Endothelial cell of umbilical vein (primary cell): ENCODE data around the gene HECTD1. TPM values are rescaled to one million over a fixed set of nuclear protein-coding genes. Genes with fewer than 3 reads are reported as not detected.
"Not testable (repeated sequence)": the region's sequence is repeated elsewhere in the genome, so short reads cannot be mapped to it uniquely, and the experiment has no call there.

Source experiments
- BruUV-seq: library from RNA; stranded (reverse); fragments of 400-500 nt; replicated peaks from 2 replicates; lab custom pipeline; 2021; lab: Mats Ljungman, UMichigan
- CTCF ChIA-PET: fragments of 300-600, 350-600 bp; sonication (Branson Sonifier 250); formaldehyde crosslinking; loops from one replicate; lab custom pipeline; 2021; ENCODE audit warnings: antibody characterized with exemption, inconsistent platforms; lab: Charles Lee
- POLR2A ChIA-PET: fragments of 300-600, 350-600 bp; sonication (Branson Sonifier 250); formaldehyde crosslinking; loops from one replicate; lab custom pipeline; 2021; ENCODE audit warnings: antibody characterized with exemption, inconsistent platforms; lab: Charles Lee
- DNase-seq: peaks from one replicate; pipeline ENCODE4 v3.0.0-alpha.2; 2011; ENCODE audit warnings: low read depth, low spot score
- FAIRE-seq: peaks from 2 replicates; lab custom pipeline; 2011; peaks lifted over from hg19 to GRCh38; lab: Jason Lieb, UNC
- H2AFZ ChIP-seq: 2 replicates; pipeline ENCODE4 v1.6.0; 2012; ENCODE audit warnings: low read depth, low read length, control low read depth, inconsistent platforms
- H3K27ac ChIP-seq: 2 replicates; pipeline ENCODE4 v1.5.1; 2011; ENCODE audit warnings: low read depth, mild to moderate bottlenecking, control low read depth, low read length, moderate library complexity; ENCODE audit not compliant: insufficient read depth
- H3K27me3 ChIP-seq, 2 experiments: 2 replicates each; pipeline versions ENCODE4 v1.6.0 to v1.6.1; 2011; ENCODE audit warnings: low read length in 2 of 2, mixed read lengths in 1 of 2; ENCODE audit not compliant: control insufficient read depth in 2 of 2, insufficient read depth in 2 of 2
- H3K36me3 ChIP-seq, 2 experiments: 2 replicates in 1 of 2; 3 replicates in 1 of 2; pipeline ENCODE4 v1.5.1; 2011; ENCODE audit warnings: low read length in 2 of 2, mild to moderate bottlenecking in 1 of 2, moderate library complexity in 1 of 2; ENCODE audit not compliant: control insufficient read depth in 2 of 2, insufficient read depth in 2 of 2; ENCODE audit errors: extremely low read depth in 1 of 2
- H3K4me1 ChIP-seq: 3 replicates; pipeline ENCODE4 v1.5.1; 2011; ENCODE audit warnings: mild to moderate bottlenecking, low read length; ENCODE audit not compliant: control insufficient read depth, insufficient read depth; ENCODE audit errors: extremely low read depth
- H3K4me2 ChIP-seq: 2 replicates; pipeline ENCODE4 v1.6.1; 2011; ENCODE audit warnings: low read length, control low read depth, mixed read lengths; ENCODE audit not compliant: insufficient read depth
- H3K4me3 ChIP-seq, 3 experiments: fragments of 200-600 bp in 1 of 3; sonication (generic), shearing (Covaris generic) in 1 of 3; replicated peaks in 1 of 3; 2 replicates each; pipeline ENCODE4 v1.5.1; 2011 to 2016; ENCODE audit warnings: control low read depth in 3 of 3, low read length in 3 of 3, mild to moderate bottlenecking in 2 of 3, inconsistent platforms in 1 of 3, low read depth in 1 of 3, moderate library complexity in 1 of 3; ENCODE audit not compliant: insufficient read depth in 1 of 3
- H3K79me2 ChIP-seq: 2 replicates; pipeline ENCODE4 v1.6.0; 2012; ENCODE audit warnings: low read length, inconsistent platforms; ENCODE audit not compliant: control insufficient read depth, insufficient read depth
- H3K9ac ChIP-seq: replicated peaks from 2 replicates; pipeline ENCODE3; 2011; ENCODE audit warnings: low read length, control low read depth; ENCODE audit not compliant: insufficient read depth; ENCODE audit errors: extremely low read depth
- H3K9me1 ChIP-seq: replicated peaks from 3 replicates; pipeline ENCODE4 v1.6.0; 2011; ENCODE audit warnings: mild to moderate bottlenecking, low read length; ENCODE audit not compliant: control insufficient read depth, insufficient read depth; ENCODE audit errors: extremely low read depth
- H3K9me3 ChIP-seq: replicated peaks from 2 replicates; pipeline ENCODE4 v1.5.1; 2012; ENCODE audit warnings: low read length, inconsistent platforms; ENCODE audit not compliant: control insufficient read depth, insufficient read depth
- H4K20me1 ChIP-seq: replicated peaks from 2 replicates; pipeline ENCODE3; 2011; ENCODE audit warnings: mild to moderate bottlenecking, low read length; ENCODE audit not compliant: control insufficient read depth, insufficient read depth; ENCODE audit errors: extremely low read depth
- EZH2 ChIP-seq: IDR thresholded peaks from 2 replicates; pipeline ENCODE4 v1.6.1; 2012; ENCODE audit warnings: borderline replicate concordance, low read depth, mild to moderate bottlenecking, moderate library complexity, low read length, inconsistent platforms; ENCODE audit not compliant: severe bottlenecking
- FOS ChIP-seq: IDR thresholded peaks from 2 replicates; pipeline ENCODE4 v1.6.1; 2011; ENCODE audit warnings: mild to moderate bottlenecking, low read length, moderate library complexity, borderline replicate concordance; ENCODE audit not compliant: insufficient read depth
- GATA2 ChIP-seq: IDR thresholded peaks from 2 replicates; pipeline ENCODE4 v1.7.0; 2011; ENCODE audit warnings: low read depth, mild to moderate bottlenecking, moderate library complexity, mixed read lengths, low read length; ENCODE audit not compliant: insufficient read length, insufficient read depth
- MYC ChIP-seq: IDR thresholded peaks from one replicate; pipeline ENCODE4 v1.6.1; 2011; ENCODE audit warnings: mild to moderate bottlenecking, low read depth, low read length
- POLR2A ChIP-seq: IDR thresholded peaks from 2 replicates; pipeline ENCODE4 v1.6.1; 2012; ENCODE audit warnings: low read depth, mild to moderate bottlenecking, control low read depth, low read length
- POLR2AphosphoS5 ChIP-seq: IDR thresholded peaks from 2 replicates; pipeline ENCODE4 v1.6.1; 2012; ENCODE audit warnings: low read depth, mild to moderate bottlenecking, control low read depth, low read length, moderate library complexity; ENCODE audit not compliant: insufficient read depth
- dilution Hi-C: fragments of 300-500 bp; cut with MboI; formaldehyde crosslinking; loops from one replicate; pipeline ENCODE4 v1.15.0; 2019; ENCODE audit warnings: low sequenced_read_pairs; ENCODE audit not compliant: extremely low pct_ligation_motif_present
- intact Hi-C: fragments of 100-400 bp; cut with micrococcal nuclease; formaldehyde crosslinking; loops from one replicate; pipeline ENCODE4 v1.10.0; 2022
- polyA plus RNA-seq, 4 experiments: library from polyadenylated mRNA; depleted of rRNA in 3 of 4; stranded (reverse) in 3 of 4; unstranded in 1 of 4; fragments of >200 nt; gene quantifications; 2 replicates each; pipeline versions ENCODE4 v1.2.1 to v1.2.3, GENCODE V29; 2011 to 2012; ENCODE audit warnings: missing spikeins in 1 of 4
- total RNA-seq: library from RNA; stranded (reverse); gene quantifications from 2 replicates; pipeline ENCODE4 v1.2.3, GENCODE V29; 2021
- TF ChIP-seq, protein P1 (sequence below): IDR thresholded peaks from 2 replicates; pipeline ENCODE4 v1.6.1; 2011; ENCODE audit not compliant: insufficient read depth, insufficient read length

The HECTD1 gene
- total and polyA plus RNA-seq, 2 donors (not counting 3 experiments of a cell fraction or from before 2014, with no cell fraction given) = 67.9 to 181 TPM

DNA sequence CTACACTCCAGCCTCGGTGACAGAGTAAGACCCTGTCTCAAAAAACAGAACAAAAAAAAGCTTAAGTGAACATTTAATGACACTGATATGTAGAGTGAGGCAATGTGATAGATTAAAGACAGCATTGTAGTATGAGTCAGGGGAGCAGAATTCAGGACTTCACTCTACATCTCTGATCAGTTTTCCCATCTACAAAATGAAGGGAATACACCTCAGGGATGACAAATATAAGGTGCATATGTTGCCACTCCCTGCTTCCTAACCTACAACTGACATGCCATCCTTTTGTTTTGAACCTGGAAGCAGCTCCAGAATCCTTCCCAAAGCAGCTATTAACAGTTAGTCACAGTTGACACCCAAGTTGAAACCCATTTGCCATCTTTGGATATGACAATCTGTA lies 150.6 kb downstream of the HECTD1 start:
- Histone ChIP-seq H3K27ac (no peak overlapping the region), H3K4me3 (no peak overlapping the region), H3K9me3 (no peaks in the 10 kb centered on the region), H3K4me2 (no peak overlapping the region), H3K9ac (no peak overlapping the region), H3K9me1 (no peaks in the 10 kb centered on the region), H3K4me1 (no peaks in the 10 kb centered on the region), H3K36me3 (no peaks in the 10 kb centered on the region), H3K27me3 (no peaks in the 10 kb centered on the region), H2AFZ (no peak overlapping the region), H3K79me2 (no peaks in the 10 kb centered on the region), H4K20me1 (no peaks in the 10 kb centered on the region)
- ChIA-PET POLR2A (interaction anchor here (0.9 kb wide), 1 partner anchor 31 kb away, joined by 8 read pairs; the partner anchor contains the start of gene STRN3), CTCF (interaction anchor here (1.4 to 1.5 kb wide), 2 partner anchors 12 to 14 kb away, joined by 3 to 4 read pairs; no protein-coding TSS in a partner anchor)
- intact Hi-C loops = no loop called here
- DNase-seq (no peak), FAIRE-seq (no peak)
- dilution Hi-C loops = no loop called here
- TF ChIP-seq POLR2A = no peak
- no peak for TF ChIP-seq MYC
- TF ChIP-seq, protein P1, sequence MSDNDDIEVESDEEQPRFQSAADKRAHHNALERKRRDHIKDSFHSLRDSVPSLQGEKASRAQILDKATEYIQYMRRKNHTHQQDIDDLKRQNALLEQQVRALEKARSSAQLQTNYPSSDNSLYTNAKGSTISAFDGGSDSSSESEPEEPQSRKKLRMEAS = no peak
- TF ChIP-seq GATA2 = no peak
- TF ChIP-seq POLR2AphosphoS5 = no peak
- no peak for TF ChIP-seq EZH2
- no peak for TF ChIP-seq FOS
- BruUV-seq = no TSS peak

DNA sequence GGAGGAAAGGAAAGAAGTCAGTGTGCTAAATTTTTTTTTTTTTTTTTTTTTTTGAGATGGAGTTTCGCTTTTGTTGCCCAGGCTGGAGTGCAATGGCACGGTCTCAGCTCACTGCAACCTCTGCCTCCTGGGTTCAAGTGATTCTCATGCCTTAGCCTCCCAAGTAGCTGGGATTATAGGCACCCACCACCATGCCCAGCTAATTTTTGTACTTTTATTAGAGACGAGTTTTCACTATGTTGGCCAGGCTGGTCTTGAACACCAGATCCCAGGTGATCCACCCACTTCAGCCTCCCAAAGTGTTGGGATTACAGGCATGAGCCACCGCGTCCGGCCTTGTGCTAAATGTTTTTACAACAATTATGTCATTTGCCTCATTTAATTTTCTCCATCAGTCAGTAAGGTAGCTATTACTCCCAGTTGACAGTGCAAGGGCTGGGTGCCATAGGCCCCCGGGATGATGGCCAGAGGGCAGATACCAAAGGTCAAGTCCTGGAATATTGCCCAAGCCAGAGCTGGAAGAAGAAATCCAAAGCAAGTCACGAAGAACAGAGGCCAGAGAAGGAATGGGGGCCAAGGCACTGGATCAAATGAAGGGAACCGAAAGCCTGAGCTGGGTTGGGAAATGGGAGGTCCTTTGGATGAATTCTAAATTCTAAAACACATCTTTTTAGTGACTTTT lies 154.5 kb downstream of the HECTD1 start:
- FAIRE-seq, intact Hi-C loops, DNase-seq, H3K79me2 ChIP-seq, H3K36me3 ChIP-seq, H3K27ac ChIP-seq, H4K20me1 ChIP-seq, dilution Hi-C loops, H3K4me3 ChIP-seq, H3K4me2 ChIP-seq, H3K9me1 ChIP-seq, H3K4me1 ChIP-seq, BruUV-seq, H3K9me3 ChIP-seq, H3K9ac ChIP-seq, H3K27me3 ChIP-seq, H2AFZ ChIP-seq: not testable (repeated sequence)
- ChIA-PET CTCF (interaction anchor here (0.7 to 1.2 kb wide), 2 partner anchors 14 to 153 kb away, joined by 4 read pairs; no protein-coding TSS in a partner anchor), POLR2A (interaction anchor here (0.7 kb wide), 2 partner anchors 17 to 109 kb away, joined by 3 to 4 read pairs; no protein-coding TSS in a partner anchor)
